ENCODE results near the gene ASAP2. TPM values are rescaled to one million over a fixed set of nuclear protein-coding genes. Genes with fewer than 3 reads are reported as not detected.

The ASAP2 gene
- total RNA-seq, 1 donor from 2014 or later, result 49.6 TPM

GRCh38 chr2:9273486-9274130 is 67.0 kb downstream of the ASAP2 start:
- Mint-ChIP-seq H3K4me1 (ENCODE audit: low read depth, unreplicated experiment) (peaks cover 15% of the 10 kb centered on the region), H3K36me3 (ENCODE audit: unreplicated experiment) (peaks cover 21% of the 10 kb centered on the region), H3K4me3 (ENCODE audit: unreplicated experiment) (no peak overlapping the region), H3K27ac (ENCODE audit: unreplicated experiment) (no peak overlapping the region), H3K27me3 (ENCODE audit: unreplicated experiment) (peaks cover 2% of the 10 kb centered on the region), H3K9me3 (ENCODE audit: unreplicated experiment) (no peaks in the 10 kb centered on the region)
- DNase-seq, result no peak
- no peak for TF ChIP-seq CTCF (IDR thresholded peaks at IDR 0.05; ENCODE audit: partially characterized antibody, unreplicated experiment)

DNA sequence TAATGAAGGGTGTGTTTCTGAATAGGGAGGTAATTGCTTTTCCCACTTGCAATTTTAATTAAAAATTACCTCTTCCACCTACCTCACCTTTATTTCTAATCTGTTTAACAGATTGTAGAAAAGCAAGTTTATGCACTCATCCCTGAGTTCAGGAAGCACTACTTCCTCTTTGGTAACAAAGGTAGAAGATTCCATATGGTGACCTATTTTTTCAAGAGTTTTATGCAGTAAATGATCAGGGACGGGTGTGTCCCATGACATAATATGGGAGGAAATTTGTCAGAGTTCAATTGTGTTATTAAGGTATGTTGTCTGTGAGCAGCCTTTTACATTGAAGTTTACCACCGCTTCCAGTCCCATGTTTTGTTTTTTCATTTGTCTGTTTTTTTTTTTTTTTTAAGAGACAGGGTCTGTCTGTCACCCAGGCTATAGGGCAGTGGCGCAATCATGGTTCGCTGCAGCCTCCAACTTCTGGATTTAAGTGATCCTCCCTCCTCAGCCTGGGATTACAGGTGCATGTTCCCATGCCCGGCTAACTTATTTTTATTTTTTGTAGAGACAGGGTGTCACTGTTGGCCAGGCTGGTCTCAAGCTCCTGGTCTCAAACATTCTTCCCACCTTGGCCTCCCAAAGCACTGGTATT is 68.2 kb downstream of the ASAP2 start:
- Mint-ChIP-seq H3K27ac (ENCODE audit: unreplicated experiment) (no peak overlapping the region), H3K4me1 (ENCODE audit: low read depth, unreplicated experiment) (peaks cover 8% of the 10 kb centered on the region), H3K4me3 (ENCODE audit: unreplicated experiment) (no peak overlapping the region), H3K9me3 (ENCODE audit: unreplicated experiment) (no peaks in the 10 kb centered on the region), H3K36me3 (ENCODE audit: unreplicated experiment) (peaks cover 21% of the 10 kb centered on the region), H3K27me3 (ENCODE audit: unreplicated experiment) (peaks cover 2% of the 10 kb centered on the region)
- TF ChIP-seq CTCF (IDR thresholded peaks at IDR 0.05; ENCODE audit: partially characterized antibody, unreplicated experiment), result no peak
- DNase-seq, result no peak

GRCh38 chr2:9275399-9275798 is 68.8 kb downstream of the ASAP2 start:
- Mint-ChIP-seq H3K4me3 (ENCODE audit: unreplicated experiment) (no peak overlapping the region), H3K36me3 (ENCODE audit: unreplicated experiment) (peaks cover 21% of the 10 kb centered on the region), H3K9me3 (ENCODE audit: unreplicated experiment) (no peaks in the 10 kb centered on the region), H3K4me1 (ENCODE audit: low read depth, unreplicated experiment) (peaks cover 9% of the 10 kb centered on the region), H3K27ac (ENCODE audit: unreplicated experiment) (no peak overlapping the region), H3K27me3 (ENCODE audit: unreplicated experiment) (peaks cover 2% of the 10 kb centered on the region)
- TF ChIP-seq CTCF (IDR thresholded peaks at IDR 0.05; ENCODE audit: partially characterized antibody, unreplicated experiment), result no peak
- DNase-seq, result no peak

DNA sequence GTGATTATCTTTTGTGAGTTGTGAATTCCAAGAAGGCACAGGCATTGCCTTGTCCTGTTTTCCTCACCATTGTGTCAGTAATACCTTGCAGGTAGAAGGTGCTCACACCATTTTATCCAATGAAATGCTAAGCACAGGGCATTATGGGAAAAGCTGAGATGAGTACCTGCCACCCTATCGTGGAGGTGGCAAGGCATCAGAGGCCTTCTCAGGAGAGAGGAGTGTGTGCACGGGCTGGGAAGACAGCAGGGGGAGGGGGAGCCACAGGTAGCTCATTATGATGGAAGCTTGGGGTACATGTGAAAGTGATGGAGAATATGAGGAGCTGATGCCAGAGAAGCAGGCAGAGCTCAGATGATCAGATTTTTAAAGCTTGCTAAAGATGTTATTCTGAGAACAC is 69.5 kb downstream of the ASAP2 start:
- no peak for DNase-seq
- H3K36me3 Mint-ChIP-seq (ENCODE audit: unreplicated experiment), result peaks cover 21% of the 10 kb centered on the region
- TF ChIP-seq CTCF (IDR thresholded peaks at IDR 0.05; ENCODE audit: partially characterized antibody, unreplicated experiment), result no peak
- H3K27me3 Mint-ChIP-seq (ENCODE audit: unreplicated experiment), result no peaks in the 10 kb centered on the region
- no peaks in the 10 kb centered on the region for H3K9me3 Mint-ChIP-seq (ENCODE audit: unreplicated experiment)
- H3K4me3 Mint-ChIP-seq (ENCODE audit: unreplicated experiment), result no peak overlapping the region
- peak overlapping the region; percentile 8 for H3K27ac Mint-ChIP-seq (ENCODE audit: unreplicated experiment)
- peaks cover 15% of the 10 kb centered on the region for H3K4me1 Mint-ChIP-seq (ENCODE audit: low read depth, unreplicated experiment)

DNA sequence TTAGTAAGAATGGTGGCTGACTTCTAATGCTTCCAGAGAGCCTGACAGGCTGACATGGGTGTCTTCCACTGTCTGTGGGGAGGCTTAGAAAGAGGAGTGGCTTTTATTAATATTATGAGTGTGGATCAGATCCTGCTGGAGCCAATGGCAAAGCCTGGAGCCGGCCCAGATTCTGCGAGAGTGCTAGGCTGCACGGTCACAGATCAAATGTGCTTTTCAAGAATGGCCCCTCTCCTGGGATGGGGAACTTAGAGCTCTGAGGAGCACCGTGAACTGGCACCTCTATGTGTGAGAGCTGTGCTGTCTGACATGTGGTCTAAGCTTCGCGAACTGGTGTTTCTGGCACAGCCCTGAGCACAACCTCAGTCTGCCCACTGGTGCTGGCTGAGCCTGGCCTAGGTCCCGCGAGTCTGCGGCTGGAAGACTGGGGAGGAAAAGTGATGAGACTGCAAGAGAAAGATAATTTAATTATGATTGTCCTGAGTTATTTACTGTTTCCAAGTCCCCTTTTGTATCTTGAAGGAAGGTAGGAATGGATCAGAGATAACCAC is 70.4 kb downstream of the ASAP2 start:
- H3K4me3 Mint-ChIP-seq (ENCODE audit: unreplicated experiment), result no peak overlapping the region
- peaks cover 20% of the 10 kb centered on the region for H3K4me1 Mint-ChIP-seq (ENCODE audit: low read depth, unreplicated experiment)
- DNase-seq, result no peak
- H3K27ac Mint-ChIP-seq (ENCODE audit: unreplicated experiment), result no peak overlapping the region
- no peaks in the 10 kb centered on the region for H3K27me3 Mint-ChIP-seq (ENCODE audit: unreplicated experiment)
- peaks cover 13% of the 10 kb centered on the region for H3K36me3 Mint-ChIP-seq (ENCODE audit: unreplicated experiment)
- TF ChIP-seq CTCF (IDR thresholded peaks at IDR 0.05; ENCODE audit: partially characterized antibody, unreplicated experiment), result no peak
- no peaks in the 10 kb centered on the region for H3K9me3 Mint-ChIP-seq (ENCODE audit: unreplicated experiment)
